AG09309 (cell line): ENCODE results near the gene CPNE5.

ENCODE experiments used
- DNase-seq: peaks from one replicate; pipeline ENCODE4 v3.0.0-alpha.2; 2010; ENCODE audit warnings: low read depth
- H3K4me3 ChIP-seq: 2 replicates; pipeline ENCODE4 v1.5.1; 2011; ENCODE audit warnings: mild to moderate bottlenecking, low read depth, low read length, moderate library complexity; ENCODE audit not compliant: control insufficient read depth
- CTCF ChIP-seq: IDR thresholded peaks from 2 replicates; pipeline ENCODE4 v1.5.1; 2011; ENCODE audit warnings: mild to moderate bottlenecking, low read depth, low read length, inconsistent platforms; ENCODE audit not compliant: insufficient read depth, control insufficient read depth; ENCODE audit errors: missing control alignments

CPNE5 gene

GRCh38 chr6:36758516-36759147 is 80.6 kb downstream of the CPNE5 start:
- no peak for TF ChIP-seq CTCF
- DNase-seq: no peak
- H3K4me3 ChIP-seq: no peak overlapping the region

- no peak for DNase-seq
- no peak for TF ChIP-seq CTCF
- no peak overlapping the region for H3K4me3 ChIP-seq
Measured at GRCh38 chr6:36757943-36758508, 81.2 kb downstream of the CPNE5 start.

- no peak for DNase-seq
- TF ChIP-seq CTCF: no peak
- no peak overlapping the region for H3K4me3 ChIP-seq
Measured at GRCh38 chr6:36757206-36757605, 82.0 kb downstream of the CPNE5 start.

GRCh38 chr6:36756786-36757185 is 82.5 kb downstream of the CPNE5 start:
- no peak overlapping the region for H3K4me3 ChIP-seq
- DNase-seq: no peak
- no peak for TF ChIP-seq CTCF

- no peak for TF ChIP-seq CTCF
- H3K4me3 ChIP-seq: no peak overlapping the region
- no peak for DNase-seq
Measured at GRCh38 chr6:36755435-36756348, 83.6 kb downstream of the CPNE5 start.

- no peak overlapping the region for H3K4me3 ChIP-seq
- no peak for TF ChIP-seq CTCF
- DNase-seq: no peak
Measured at GRCh38 chr6:36754582-36755434, 84.4 kb downstream of the CPNE5 start.
